ENCODE data around the gene ZNRF1.
"Not testable (repeated sequence)": the region's sequence is repeated elsewhere in the genome, so short reads cannot be mapped to it uniquely, and the experiment has no call there.

DNA sequence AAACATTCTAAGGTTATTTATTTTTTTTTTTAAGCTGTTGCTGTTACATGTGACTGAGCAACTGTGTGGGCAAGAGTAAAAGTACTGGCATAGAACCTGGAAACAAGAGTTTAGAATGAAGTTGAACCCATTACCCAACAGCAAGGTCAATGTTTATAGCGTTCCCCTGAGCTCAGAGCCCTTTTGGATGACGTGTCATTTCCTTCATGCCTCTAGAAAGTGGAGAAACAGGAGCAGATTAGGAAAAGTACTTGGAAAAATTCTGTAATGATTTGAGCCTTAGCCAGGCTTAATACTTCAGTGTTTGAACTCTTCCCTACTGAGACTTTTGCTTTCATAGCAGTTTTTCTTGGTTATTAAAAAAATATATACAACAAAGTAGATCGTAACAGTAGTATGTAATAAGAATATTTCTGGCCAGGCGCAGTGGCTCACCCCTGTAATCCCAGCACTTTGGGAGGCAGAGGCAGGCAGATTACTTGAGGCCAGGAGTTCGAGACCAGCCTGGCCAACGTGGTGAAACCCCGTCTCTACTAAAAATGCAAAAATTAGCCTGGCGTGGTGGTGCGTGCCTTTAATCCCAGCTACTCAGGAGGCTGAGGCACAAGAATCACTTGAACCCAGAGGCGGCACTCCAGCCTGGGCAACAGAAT, 27.5 kb downstream of the ZNRF1 start:
- TF ChIP-seq, protein P1, sequence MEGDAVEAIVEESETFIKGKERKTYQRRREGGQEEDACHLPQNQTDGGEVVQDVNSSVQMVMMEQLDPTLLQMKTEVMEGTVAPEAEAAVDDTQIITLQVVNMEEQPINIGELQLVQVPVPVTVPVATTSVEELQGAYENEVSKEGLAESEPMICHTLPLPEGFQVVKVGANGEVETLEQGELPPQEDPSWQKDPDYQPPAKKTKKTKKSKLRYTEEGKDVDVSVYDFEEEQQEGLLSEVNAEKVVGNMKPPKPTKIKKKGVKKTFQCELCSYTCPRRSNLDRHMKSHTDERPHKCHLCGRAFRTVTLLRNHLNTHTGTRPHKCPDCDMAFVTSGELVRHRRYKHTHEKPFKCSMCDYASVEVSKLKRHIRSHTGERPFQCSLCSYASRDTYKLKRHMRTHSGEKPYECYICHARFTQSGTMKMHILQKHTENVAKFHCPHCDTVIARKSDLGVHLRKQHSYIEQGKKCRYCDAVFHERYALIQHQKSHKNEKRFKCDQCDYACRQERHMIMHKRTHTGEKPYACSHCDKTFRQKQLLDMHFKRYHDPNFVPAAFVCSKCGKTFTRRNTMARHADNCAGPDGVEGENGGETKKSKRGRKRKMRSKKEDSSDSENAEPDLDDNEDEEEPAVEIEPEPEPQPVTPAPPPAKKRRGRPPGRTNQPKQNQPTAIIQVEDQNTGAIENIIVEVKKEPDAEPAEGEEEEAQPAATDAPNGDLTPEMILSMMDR (IDR thresholded peaks at IDR 0.05) = not testable (repeated sequence)
- not testable (repeated sequence) for TF ChIP-seq POLR2A (IDR thresholded peaks at IDR 0.05)

Data from right lobe of liver (tissue), 4 donors.